Mesenchymal stem cell (in vitro differentiated cells and primary cell): ENCODE measurements around the gene CEP170.

ENCODE experiments used
- DNase-seq: peaks from one replicate; pipeline ENCODE4 v3.0.0-alpha.2; 2013
- H2AFZ ChIP-seq: one replicate; pipeline ENCODE4 v1.6.1; 2013; ENCODE audit warnings: low read depth, mild to moderate bottlenecking, control low read depth, inconsistent platforms, low read length, moderate library complexity
- H2AK5ac ChIP-seq: 2 replicates; pipeline ENCODE4 v1.6.1; 2013; ENCODE audit warnings: low read length, moderate library complexity, mild to moderate bottlenecking, inconsistent platforms; ENCODE audit not compliant: severe bottlenecking
- H2BK120ac ChIP-seq: one replicate; pipeline ENCODE4 v1.6.1; 2013; ENCODE audit warnings: low read depth, mild to moderate bottlenecking, inconsistent platforms, low read length, moderate library complexity
- H2BK12ac ChIP-seq, 2 experiments: one replicate each; pipeline ENCODE4 v1.6.1; 2013; ENCODE audit warnings: inconsistent platforms in 2 of 2, low read length in 2 of 2, mild to moderate bottlenecking in 2 of 2, moderate library complexity in 2 of 2, control low read depth in 1 of 2
- H2BK15ac ChIP-seq: one replicate; pipeline ENCODE4 v1.6.1; 2013; ENCODE audit warnings: mild to moderate bottlenecking, low read depth, inconsistent platforms; ENCODE audit not compliant: poor library complexity, severe bottlenecking
- H2BK5ac ChIP-seq: 2 replicates; pipeline ENCODE4 v1.6.1; 2013; ENCODE audit warnings: low read depth, mild to moderate bottlenecking, low read length, control low read depth, inconsistent platforms; ENCODE audit not compliant: poor library complexity, severe bottlenecking
- H3K14ac ChIP-seq, 2 experiments: one replicate each; pipeline ENCODE4 v1.6.1; 2013; ENCODE audit warnings: inconsistent platforms in 2 of 2, low read length in 2 of 2, control low read depth in 1 of 2, mild to moderate bottlenecking in 1 of 2, moderate library complexity in 1 of 2
- H3K18ac ChIP-seq, 2 experiments: one replicate each; pipeline ENCODE4 v1.6.1; 2013; ENCODE audit warnings: inconsistent platforms in 2 of 2, low read length in 2 of 2, control low read depth in 1 of 2, low read depth in 1 of 2, mild to moderate bottlenecking in 1 of 2
- H3K23ac ChIP-seq, 2 experiments: one replicate each; pipeline ENCODE4 v1.6.1; 2013; ENCODE audit warnings: inconsistent platforms in 2 of 2, low read length in 2 of 2, mild to moderate bottlenecking in 2 of 2, moderate library complexity in 2 of 2, control low read depth in 1 of 2
- H3K27ac ChIP-seq: 2 replicates; pipeline ENCODE4 v1.5.1; 2013; ENCODE audit warnings: mild to moderate bottlenecking, moderate library complexity, low read length, control low read depth, inconsistent platforms; ENCODE audit not compliant: poor library complexity, severe bottlenecking
- H3K27me3 ChIP-seq, 2 experiments: 2 replicates each; pipeline versions ENCODE4 v1.6.1 to v1.7.0; 2013; ENCODE audit warnings: low read length in 2 of 2, mild to moderate bottlenecking in 2 of 2, moderate library complexity in 2 of 2, control low read depth in 1 of 2, inconsistent platforms in 1 of 2; ENCODE audit not compliant: control insufficient read depth in 1 of 2, insufficient read depth in 1 of 2
- H3K36me3 ChIP-seq, 2 experiments: 2 replicates each; pipeline versions ENCODE4 v1.6.1 to v1.7.0; 2013; ENCODE audit warnings: low read length in 2 of 2, control low read depth in 1 of 2, inconsistent platforms in 1 of 2, low read depth in 1 of 2, mild to moderate bottlenecking in 1 of 2; ENCODE audit not compliant: insufficient read depth in 2 of 2, control insufficient read depth in 1 of 2
- H3K4ac ChIP-seq, 2 experiments: one replicate each; pipeline ENCODE4 v1.6.1; 2013; ENCODE audit warnings: inconsistent platforms in 2 of 2, low read length in 2 of 2, mild to moderate bottlenecking in 2 of 2, moderate library complexity in 2 of 2, control low read depth in 1 of 2, low read depth in 1 of 2
- H3K4me1 ChIP-seq: 2 replicates; pipeline ENCODE4 v1.6.1; 2013; ENCODE audit warnings: low read depth, low read length, control low read depth; ENCODE audit not compliant: control insufficient read depth, insufficient read depth
- H3K4me2 ChIP-seq: 2 replicates; pipeline ENCODE4 v1.6.1; 2013; ENCODE audit warnings: low read length, mild to moderate bottlenecking, inconsistent platforms; ENCODE audit not compliant: poor library complexity, severe bottlenecking
- H3K4me3 ChIP-seq, 2 experiments: 2 replicates each; pipeline versions ENCODE4 v1.5.1 to v1.7.0; 2013; ENCODE audit warnings: low read length in 2 of 2, mild to moderate bottlenecking in 2 of 2, control low read depth in 1 of 2, low read depth in 1 of 2; ENCODE audit not compliant: insufficient read depth in 1 of 2
- H3K79me1 ChIP-seq: replicated peaks from 2 replicates; pipeline ENCODE4 v1.6.1; 2013; ENCODE audit warnings: mild to moderate bottlenecking, control low read depth, low read length, inconsistent platforms; ENCODE audit not compliant: poor library complexity, severe bottlenecking
- H3K9ac ChIP-seq: 2 replicates; pipeline ENCODE4 v1.7.0; 2013; ENCODE audit warnings: mild to moderate bottlenecking, low read length, moderate library complexity
- H3K9me3 ChIP-seq: 2 replicates; pipeline ENCODE4 v1.7.0; 2013; ENCODE audit warnings: mild to moderate bottlenecking, low read length; ENCODE audit not compliant: control insufficient read depth
- H4K8ac ChIP-seq: one replicate; pipeline ENCODE4 v1.6.1; 2013; ENCODE audit warnings: inconsistent platforms, mild to moderate bottlenecking, low read length, moderate library complexity
- H4K91ac ChIP-seq: one replicate; pipeline ENCODE4 v1.6.1; 2013; ENCODE audit warnings: mild to moderate bottlenecking, low read length, inconsistent platforms
- whole genome bisulfite sequencing: methylation state at CpG from one replicate; pipeline ENCODE4 v1.1.7; 2013; ENCODE audit warnings: mixed read lengths; 5-methylcytosine and 5-hydroxymethylcytosine counted together

CEP170 gene

DNA sequence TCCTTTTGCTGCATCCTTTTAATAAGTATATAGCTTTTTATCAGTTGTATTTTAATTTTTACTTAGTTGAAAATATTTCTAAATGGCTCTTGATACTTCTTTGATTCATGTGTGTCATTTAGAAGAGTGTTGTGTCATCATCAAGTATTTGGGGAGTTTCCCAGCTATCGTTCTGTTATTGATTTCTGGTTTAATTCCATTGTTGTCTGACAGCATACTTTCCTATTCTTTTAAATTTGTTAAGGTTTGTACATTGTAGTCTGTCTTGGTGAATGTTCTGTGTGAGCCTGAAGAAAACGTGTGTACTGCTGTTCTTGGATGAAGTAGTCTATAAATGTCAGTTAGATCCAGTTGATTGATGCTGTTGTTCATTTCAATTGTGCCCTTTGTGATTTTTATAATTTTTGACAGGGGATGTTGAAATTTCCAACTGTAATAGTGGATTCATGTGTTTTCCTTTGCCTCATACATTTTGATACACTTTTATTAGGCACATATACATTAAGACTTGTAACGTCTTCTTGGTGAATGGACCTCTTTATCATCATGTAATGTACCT is 25.6 kb upstream of the CEP170 start:
- Histone ChIP-seq H3K23ac (no peak overlapping the region), H2AK5ac (no peak overlapping the region), H3K4me2 (no peak overlapping the region), H3K9me3 (peaks cover 13% of the 10 kb centered on the region), H4K91ac (no peak overlapping the region), H3K4me3 (no peak overlapping the region), H3K27me3 (no peaks in the 10 kb centered on the region), H3K14ac (no peak overlapping the region), H2BK15ac (no peak overlapping the region), H2AFZ (no peak overlapping the region), H2BK5ac (peak overlapping the region; percentile 19), H3K36me3 (peaks cover 8 to 74% of the 10 kb centered on the region in 2 experiments), H3K79me1 (peaks cover 9% of the 10 kb centered on the region), H3K18ac (no peak overlapping the region), H3K4ac (no peak overlapping the region), H4K8ac (no peak overlapping the region), H3K27ac (no peak overlapping the region), H3K9ac (no peak overlapping the region), H3K4me1 (no peaks in the 10 kb centered on the region), H2BK12ac (no peak overlapping the region), H2BK120ac (no peak overlapping the region)
- DNase-seq, result no peak
- WGBS, result 78% methylated on average over 2 of the region's 3 CpGs

DNA sequence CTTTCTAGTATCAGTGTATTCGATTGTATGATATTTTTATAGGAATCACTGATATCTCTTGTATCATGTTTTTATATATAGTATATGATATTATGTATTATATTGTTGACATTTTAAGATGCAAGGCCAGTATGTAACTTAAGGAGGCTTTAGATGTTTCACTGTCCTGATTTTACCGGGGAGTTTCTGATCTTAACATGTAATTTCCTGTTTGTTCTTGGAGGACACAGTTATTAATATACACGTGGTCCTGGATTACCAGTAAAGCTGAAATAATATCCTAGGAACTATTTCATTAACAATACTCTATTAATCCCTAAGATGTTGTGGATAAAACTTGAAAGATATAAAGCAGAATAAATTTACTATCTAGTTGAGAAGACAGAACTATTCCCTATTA is 20.2 kb upstream of the CEP170 start:
- Histone ChIP-seq H3K14ac (no peak overlapping the region), H3K4ac (no peak overlapping the region), H2BK5ac (no peak overlapping the region), H3K23ac (no peak overlapping the region), H2BK120ac (no peak overlapping the region), H3K9me3 (peaks cover 6% of the 10 kb centered on the region), H2AFZ (no peak overlapping the region), H3K9ac (no peak overlapping the region), H3K27ac (no peak overlapping the region), H4K91ac (no peak overlapping the region), H3K18ac (no peak overlapping the region), H3K4me1 (peaks cover 3% of the 10 kb centered on the region), H2BK15ac (no peak overlapping the region), H4K8ac (no peak overlapping the region), H3K36me3 (peaks cover 7 to 90% of the 10 kb centered on the region in 2 experiments), H3K79me1 (peaks cover 9% of the 10 kb centered on the region), H3K4me3 (no peak overlapping the region), H3K4me2 (no peak overlapping the region), H3K27me3 (no peaks in the 10 kb centered on the region), H2AK5ac (no peak overlapping the region), H2BK12ac (no peak overlapping the region)
- no peak for DNase-seq
- 86% methylated on average over 1 of the region's 3 CpGs for WGBS

DNA sequence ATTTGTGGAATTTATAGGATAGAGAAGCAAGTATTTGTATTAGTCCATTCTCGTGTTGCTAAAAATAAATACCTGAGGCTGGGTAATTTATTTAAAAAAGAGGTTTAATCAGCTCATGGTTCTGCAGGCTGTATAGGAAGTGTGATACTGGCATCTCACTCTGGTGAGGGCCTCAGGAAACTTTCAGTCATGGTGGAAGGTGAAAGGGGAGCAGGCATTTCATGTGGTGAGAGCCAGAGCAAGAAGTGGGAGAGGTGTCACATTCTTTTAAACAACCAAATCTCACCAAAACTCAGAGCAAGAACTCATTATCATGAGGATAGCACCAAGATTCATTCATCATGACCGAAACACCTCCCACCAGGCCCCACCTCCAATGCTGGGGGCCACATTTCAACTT is 18.9 kb upstream of the CEP170 start:
- peaks cover 6% of the 10 kb centered on the region for H3K9me3 ChIP-seq
- no peak overlapping the region for H2AK5ac ChIP-seq
- H3K27ac ChIP-seq, result no peak overlapping the region
- H3K14ac ChIP-seq, result no peak overlapping the region
- H3K27me3 ChIP-seq, result no peaks in the 10 kb centered on the region
- peaks cover 7 to 92% of the 10 kb centered on the region in 2 experiments for H3K36me3 ChIP-seq
- no peak overlapping the region for H3K23ac ChIP-seq
- H2BK15ac ChIP-seq, result no peak overlapping the region
- DNase-seq, result no peak
- no peak overlapping the region for H4K8ac ChIP-seq
- no peak overlapping the region for H2BK120ac ChIP-seq
- H3K4me1 ChIP-seq, result peaks cover 7% of the 10 kb centered on the region
- H3K18ac ChIP-seq, result no peak overlapping the region
- H3K9ac ChIP-seq, result no peak overlapping the region
- no peak overlapping the region for H3K4ac ChIP-seq
- no peak overlapping the region for H2BK5ac ChIP-seq
- H3K4me2 ChIP-seq, result no peak overlapping the region
- WGBS, result 96% methylated on average over 2 of the region's 2 CpGs
- no peak overlapping the region for H2AFZ ChIP-seq
- H4K91ac ChIP-seq, result no peak overlapping the region
- peaks cover 13% of the 10 kb centered on the region for H3K79me1 ChIP-seq
- no peak overlapping the region for H2BK12ac ChIP-seq
- H3K4me3 ChIP-seq, result no peak overlapping the region

DNA sequence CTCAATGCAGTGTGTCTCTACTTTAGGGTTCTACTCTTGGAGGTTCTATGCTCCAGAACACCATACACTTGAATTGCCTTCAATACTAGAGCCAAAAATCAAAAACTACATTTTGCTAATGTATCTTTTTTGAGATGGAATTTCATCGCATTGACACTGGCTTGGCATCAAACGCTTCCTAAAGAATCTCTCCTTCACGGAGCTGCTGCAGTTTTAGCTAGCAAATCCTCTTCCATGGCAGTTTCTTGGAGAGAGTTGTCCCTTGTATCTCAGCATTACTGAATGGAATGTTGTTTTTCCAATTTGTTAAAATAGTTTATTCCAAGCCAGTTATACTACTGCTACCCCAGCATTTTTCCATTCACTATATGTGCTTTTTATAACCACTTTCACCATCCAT is 18.4 kb upstream of the CEP170 start:
- H3K9me3 ChIP-seq, result peaks cover 6% of the 10 kb centered on the region
- peaks cover 11% of the 10 kb centered on the region for H3K79me1 ChIP-seq
- H2AK5ac ChIP-seq, result no peak overlapping the region
- no peak overlapping the region for H4K8ac ChIP-seq
- no peak overlapping the region for H2BK5ac ChIP-seq
- no peak overlapping the region for H3K23ac ChIP-seq
- H3K27ac ChIP-seq, result no peak overlapping the region
- H3K27me3 ChIP-seq, result no peaks in the 10 kb centered on the region
- H2BK12ac ChIP-seq, result no peak overlapping the region
- WGBS, result 96% methylated on average over 3 of the region's 3 CpGs
- H3K4ac ChIP-seq, result no peak overlapping the region
- H3K14ac ChIP-seq, result no peak overlapping the region
- no peak overlapping the region for H3K9ac ChIP-seq
- no peak overlapping the region for H2AFZ ChIP-seq
- no peak overlapping the region for H4K91ac ChIP-seq
- no peak overlapping the region for H3K4me2 ChIP-seq
- peaks cover 7 to 88% of the 10 kb centered on the region in 2 experiments for H3K36me3 ChIP-seq
- H2BK120ac ChIP-seq, result no peak overlapping the region
- no peak overlapping the region for H2BK15ac ChIP-seq
- DNase-seq, result no peak
- peaks cover 9% of the 10 kb centered on the region for H3K4me1 ChIP-seq
- no peak overlapping the region for H3K18ac ChIP-seq
- H3K4me3 ChIP-seq, result no peak overlapping the region
